Right hindlimb (tissue), 1 donor: Measurements from ENCODE around the gene GRIK4.

Experiments
- DNase-seq: peaks from one replicate; pipeline ENCODE4 v3.0.0-alpha.2; 2018

The GRIK4 gene

DNA sequence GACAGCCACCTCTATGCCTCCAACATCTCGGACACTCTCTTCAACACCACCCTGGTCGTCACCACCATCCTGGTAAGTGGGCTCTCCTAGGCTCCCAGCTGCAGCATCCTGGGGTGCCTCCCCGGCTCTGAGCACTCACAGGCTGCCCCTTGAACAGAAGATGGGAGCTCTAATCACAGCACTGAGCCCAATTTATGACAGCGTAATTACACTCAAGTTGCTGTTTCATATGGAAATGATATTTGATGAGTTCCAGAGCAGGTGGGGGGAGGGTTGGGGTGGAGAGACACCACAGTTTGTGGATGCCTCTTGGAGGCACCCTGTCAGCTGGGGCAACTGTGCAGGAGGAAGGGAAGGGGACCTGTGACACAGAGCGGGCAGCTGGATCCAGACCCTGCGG lies 387.0 kb downstream of the GRIK4 start:
- DNase-seq: no peak

DNA sequence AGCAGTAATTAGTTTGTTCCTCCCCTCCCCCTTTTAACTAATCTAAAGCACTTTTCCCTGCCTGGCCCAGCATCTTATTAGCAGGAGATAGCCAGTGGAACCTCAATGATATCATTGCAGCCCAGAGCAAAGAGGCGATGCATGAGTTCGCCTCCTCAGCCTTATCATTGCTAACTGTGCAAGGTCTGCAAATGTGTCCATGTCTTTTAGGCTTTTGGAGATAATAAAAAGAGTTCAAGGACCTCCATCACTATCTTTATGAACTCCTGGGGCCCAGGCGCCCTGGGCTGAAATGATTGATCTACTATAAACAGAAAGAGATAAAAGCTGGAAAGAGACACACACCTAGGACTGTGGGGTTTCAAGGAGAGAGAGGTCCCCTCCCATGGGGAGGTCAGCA lies 388.2 kb downstream of the GRIK4 start:
- no peak for DNase-seq

- DNase-seq: no peak
Observed at GRCh38 chr11:120900643-120901042, 389.1 kb downstream of the GRIK4 start.

GRCh38 chr11:120903686-120904085 lies 392.1 kb downstream of the GRIK4 start:
- DNase-seq: no peak

DNA sequence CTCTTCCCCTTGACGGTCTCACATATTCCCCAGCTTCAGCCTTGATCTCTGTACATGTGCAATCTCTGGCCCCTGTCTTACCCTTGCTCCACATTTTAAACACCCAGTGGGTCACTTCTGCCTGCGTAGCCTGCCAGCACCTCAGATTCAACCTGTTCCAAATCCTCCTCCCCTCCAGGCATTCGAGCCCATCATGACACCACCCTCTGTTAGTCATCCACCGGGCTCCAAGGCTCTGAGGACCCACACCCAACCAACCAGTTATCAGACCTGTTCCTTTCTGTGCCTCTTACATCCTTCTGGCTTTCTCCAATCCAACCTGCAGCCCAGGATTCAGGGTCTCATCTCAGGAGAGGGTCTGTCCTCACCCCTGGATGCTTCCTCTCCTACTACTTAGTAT lies 392.6 kb downstream of the GRIK4 start:
- DNase-seq: no peak

GRCh38 chr11:120906766-120907165 lies 395.2 kb downstream of the GRIK4 start:
- no peak for DNase-seq

GRCh38 chr11:120907971-120908370 lies 396.4 kb downstream of the GRIK4 start:
- DNase-seq: no peak

- no peak for DNase-seq
Observed at GRCh38 chr11:120908461-120909181, 397.1 kb downstream of the GRIK4 start.

DNA sequence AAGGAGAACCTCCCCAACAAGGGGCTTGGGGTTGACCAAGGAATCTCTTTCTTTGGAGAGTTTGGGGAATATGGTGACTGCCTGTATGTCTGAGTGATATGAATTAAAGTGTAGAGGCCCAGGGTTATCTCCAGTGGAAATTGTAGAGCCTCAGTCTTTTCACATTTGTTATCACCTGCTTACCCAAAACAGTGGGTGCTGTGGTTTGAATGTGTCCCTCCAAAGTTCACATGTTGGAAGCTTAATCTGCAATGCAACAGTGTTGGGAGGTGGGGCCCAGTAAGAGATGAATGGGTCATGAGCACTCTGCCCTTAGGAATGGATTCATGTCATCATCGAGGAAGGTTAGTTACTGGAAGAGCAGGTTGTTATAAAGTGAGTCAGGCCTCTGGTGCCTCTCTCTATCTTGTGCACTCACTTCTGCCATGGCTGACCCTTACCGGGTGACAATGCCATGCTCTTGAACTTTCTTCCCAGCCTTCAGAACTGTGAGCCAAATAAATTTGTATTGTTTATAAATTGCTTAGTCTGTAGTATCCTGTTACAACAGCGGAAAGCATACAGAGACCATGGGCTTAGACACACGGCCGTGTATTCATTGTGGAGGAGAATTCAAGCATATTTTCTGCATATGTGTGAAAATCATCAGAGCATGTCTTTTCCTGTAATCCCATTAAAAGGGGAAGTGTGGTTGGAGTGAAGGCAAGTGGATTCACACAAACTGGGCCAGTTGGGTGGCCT lies 398.3 kb downstream of the GRIK4 start:
- no peak for DNase-seq

DNA sequence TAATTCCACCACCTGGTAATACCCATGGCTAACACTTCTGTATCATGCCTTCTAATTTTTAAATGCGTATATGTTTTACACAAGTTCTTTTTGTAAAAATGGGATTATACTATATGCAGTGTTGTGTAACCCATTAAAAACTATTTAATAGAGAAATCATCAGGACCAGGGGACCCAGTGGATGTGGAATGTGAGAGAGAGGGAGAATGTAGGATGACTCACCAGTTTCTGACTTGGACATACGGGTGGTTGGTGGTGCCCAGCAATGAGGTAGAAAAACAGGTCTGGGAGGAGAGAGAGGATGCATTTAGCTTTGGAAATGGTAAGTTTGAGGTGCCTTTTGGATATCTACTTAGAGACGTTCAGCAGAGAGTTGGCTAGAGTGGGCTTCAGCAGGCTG lies 400.4 kb downstream of the GRIK4 start:
- DNase-seq: no peak

DNA sequence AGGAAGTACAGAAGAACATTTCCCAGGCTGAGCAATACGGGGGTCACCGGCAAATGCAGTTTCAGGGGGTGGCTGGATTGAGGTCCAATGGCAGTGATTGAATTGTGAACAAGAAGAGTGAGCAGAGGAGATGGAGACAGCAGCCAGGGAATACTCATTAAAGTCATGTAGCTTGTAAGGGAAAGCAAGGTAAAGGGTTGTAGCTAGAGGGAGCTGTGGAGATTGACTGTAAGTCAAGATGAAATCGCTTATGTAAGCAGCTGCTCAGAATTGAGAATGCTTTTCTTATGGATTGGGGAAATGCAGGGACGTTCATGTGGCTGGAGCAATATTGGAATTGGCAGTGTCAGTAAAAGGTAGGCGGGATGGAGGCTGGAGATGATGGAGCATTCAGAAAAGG lies 401.0 kb downstream of the GRIK4 start:
- no peak for DNase-seq

- no peak for DNase-seq
Observed at GRCh38 chr11:120912915-120913314, 401.4 kb downstream of the GRIK4 start.

DNA sequence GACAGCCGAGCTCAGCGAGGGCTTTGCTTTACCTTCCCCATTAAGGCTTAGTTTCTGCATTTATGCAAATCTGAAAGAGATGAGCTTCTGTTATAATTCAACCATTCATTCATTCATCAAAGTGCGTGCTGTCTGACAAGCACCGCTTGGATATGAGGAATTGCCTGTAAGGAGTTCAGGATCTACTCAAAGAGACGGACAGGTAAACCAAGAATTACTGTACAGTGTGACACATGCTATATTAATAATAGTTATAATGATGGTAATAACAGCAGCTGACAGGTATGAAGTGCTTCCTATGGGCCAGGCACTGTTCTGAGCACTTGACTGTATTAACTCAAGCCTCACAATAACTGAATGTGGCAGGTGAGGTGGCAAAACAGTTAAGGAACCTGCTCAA lies 402.5 kb downstream of the GRIK4 start:
- no peak for DNase-seq

GRCh38 chr11:120914601-120915000 lies 403.1 kb downstream of the GRIK4 start:
- DNase-seq: no peak

DNA sequence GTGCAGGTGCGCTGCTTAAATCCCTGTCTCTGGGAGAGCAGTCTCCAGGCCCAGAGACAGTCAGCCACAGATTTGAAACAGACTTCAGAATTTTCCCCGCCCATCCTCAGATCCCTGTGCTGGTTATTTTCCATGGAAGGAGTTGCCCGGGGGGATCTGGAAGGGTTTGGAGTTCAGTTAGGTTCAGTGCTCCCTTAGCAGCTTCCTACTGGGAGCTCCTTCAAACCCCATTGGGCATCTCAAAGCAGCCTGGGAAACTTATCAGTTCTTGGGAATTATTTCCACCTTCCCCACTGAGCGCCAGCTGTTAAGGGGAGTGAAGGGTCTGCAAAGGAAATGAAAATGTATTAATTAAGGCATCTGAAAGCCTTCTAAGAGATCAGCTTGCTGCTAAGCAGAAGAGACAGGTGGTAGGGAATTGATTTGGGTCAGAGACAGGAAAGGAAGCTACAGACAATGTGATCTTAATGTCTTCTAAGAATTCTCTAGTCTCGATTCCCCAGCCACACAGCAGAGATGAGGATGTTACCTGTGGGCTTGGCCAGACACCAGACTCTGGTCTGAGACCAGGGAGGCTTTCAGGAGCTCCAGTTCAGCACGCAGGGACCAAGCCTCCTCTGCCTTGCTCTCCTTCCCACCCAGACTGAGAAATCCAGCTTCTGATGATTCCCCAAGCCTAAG lies 406.2 kb downstream of the GRIK4 start:
- no peak for DNase-seq

DNA sequence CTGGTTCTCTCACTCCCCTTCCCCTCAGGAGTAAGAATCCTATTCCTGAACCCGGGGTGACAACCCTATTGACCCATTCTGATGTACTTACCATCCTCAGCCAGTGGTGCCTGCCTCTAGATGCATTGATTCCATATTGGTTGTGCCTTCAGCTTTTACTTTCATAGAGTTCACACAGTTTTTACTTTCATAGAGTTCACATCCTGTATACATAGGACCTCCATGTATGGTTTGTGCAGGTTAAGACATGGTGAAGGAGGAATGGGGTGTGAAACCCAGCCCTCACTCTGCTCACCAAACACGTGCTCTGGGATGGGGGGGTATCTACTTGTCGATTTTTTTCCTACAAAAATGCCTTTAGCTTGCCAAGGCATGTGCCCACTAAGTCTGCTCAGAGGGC lies 406.7 kb downstream of the GRIK4 start:
- no peak for DNase-seq

DNA sequence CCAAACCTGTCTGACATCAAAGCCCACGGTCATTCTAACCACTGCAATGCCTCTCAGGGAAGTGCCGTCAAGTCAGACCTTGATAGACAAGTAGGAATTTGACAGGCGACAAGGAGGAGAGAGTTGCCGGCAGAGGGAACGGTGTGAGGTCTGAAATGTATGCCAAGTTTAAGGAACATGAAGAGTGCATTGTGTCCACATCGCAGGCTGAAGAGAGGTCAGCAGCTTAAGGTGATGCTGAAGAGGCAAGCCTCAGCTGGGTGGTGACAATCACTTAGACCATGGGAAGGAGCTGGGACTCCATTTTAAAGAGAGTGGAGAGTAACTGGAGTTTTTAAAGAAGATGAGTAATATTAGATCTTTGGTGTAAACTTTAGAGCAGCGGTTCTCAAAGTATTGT lies 407.5 kb downstream of the GRIK4 start:
- DNase-seq: no peak

- DNase-seq: no peak
Observed at GRCh38 chr11:120919566-120919965, 408.0 kb downstream of the GRIK4 start.

GRCh38 chr11:120923866-120924508 lies 412.4 kb downstream of the GRIK4 start:
- no peak for DNase-seq

- no peak for DNase-seq
Observed at GRCh38 chr11:120925944-120926343, 414.4 kb downstream of the GRIK4 start.

DNA sequence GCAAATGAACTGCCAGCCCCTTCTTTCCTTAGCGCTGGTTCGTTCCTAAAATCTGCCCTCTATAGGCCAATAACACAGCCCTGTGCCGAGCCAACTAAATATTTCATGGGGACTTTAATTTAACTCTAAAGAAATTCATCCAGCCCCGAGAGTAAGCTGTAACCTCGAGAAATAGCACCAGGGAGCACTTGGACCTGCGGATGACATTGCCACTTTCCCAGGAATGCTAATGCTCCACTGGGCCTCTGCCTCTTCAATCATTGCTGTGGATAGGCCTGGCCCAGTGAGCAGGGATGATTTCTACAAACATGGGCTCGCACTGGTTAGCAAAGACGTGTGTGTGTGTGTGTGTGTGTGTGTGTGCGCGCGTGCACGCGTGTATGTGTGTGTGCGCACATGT lies 417.1 kb downstream of the GRIK4 start:
- DNase-seq: no peak

DNA sequence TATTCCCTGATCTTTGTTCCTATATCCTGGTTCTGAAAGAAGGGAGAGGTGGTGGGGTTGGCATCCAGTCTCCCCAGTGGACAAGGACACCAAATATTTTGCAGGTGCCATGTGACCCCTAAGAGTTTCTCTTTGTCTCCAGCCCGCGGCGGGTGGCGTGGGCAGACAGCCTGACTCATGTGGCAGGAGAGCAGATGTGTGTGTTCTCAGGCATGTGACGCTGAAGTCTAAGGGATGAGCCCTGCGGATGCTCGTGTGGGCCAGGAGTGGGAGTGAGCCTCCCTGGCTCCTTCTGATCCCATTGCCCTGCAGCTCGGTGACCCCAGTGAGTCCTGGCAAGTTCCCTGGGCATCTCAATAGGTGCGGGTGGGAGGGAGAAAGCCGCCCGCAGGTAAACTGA lies 417.5 kb downstream of the GRIK4 start:
- DNase-seq: no peak

DNA sequence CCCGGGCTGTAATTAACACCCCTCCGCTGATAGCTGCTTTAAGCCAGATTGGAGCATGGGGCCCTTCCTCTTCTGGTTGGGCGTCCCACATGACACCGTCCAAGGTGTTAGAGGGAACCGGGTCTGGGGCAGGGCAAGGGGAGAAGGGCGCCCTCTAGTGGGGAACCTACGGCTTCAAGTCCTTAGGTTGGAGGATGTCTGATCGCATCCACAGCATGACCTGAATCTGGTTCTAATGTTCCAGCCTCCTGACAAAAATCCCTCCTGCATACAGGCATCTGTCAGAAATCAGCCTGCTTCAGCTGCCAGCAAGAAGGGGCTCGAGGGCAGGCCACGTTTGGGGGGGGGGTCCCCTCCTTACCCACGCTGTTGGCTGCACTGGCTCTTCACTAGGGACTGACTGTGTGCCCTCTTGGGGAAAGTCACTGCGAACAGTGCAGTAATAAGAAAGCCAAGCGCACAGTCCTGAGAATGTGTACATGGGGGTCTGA lies 418.2 kb downstream of the GRIK4 start:
- DNase-seq: peak; percentile 40
